Lung (tissue), 12 donors: ENCODE measurements around the gene SCYL2. TPM values are rescaled to one million over a fixed set of nuclear protein-coding genes. Genes with fewer than 3 reads are reported as not detected.

Source experiments
- ATAC-seq: fragments of 200-7000 bp; cut with Tn5 transposase; one replicate; pipeline ENCODE4 v1.9.1; 2020; ENCODE audit warnings: moderate number of reproducible peaks; ENCODE audit not compliant: insufficient read depth, low FRiP score
- DNase-seq, 3 donors: peaks; one replicate each; pipeline ENCODE4 v3.0.0-alpha.2; 2013 to 2017
- H3K27ac ChIP-seq, 2 donors: one replicate each; pipeline ENCODE4 v1.5.1; 2013; ENCODE audit warnings: mild to moderate bottlenecking in 2 of 2, moderate library complexity in 2 of 2, control low read depth in 1 of 2, inconsistent platforms in 1 of 2, low read depth in 1 of 2, low read length in 1 of 2
- H3K27me3 ChIP-seq, 3 donors: one replicate each; pipeline ENCODE4 v1.5.1; 2013; ENCODE audit warnings: low read length in 2 of 3; ENCODE audit not compliant: control insufficient read depth in 3 of 3, insufficient read depth in 3 of 3
- H3K36me3 ChIP-seq, 4 donors: one replicate each; pipeline ENCODE4 v1.5.1; 2013; ENCODE audit warnings: low read length in 4 of 4, mild to moderate bottlenecking in 1 of 4, moderate library complexity in 1 of 4; ENCODE audit not compliant: control insufficient read depth in 4 of 4, insufficient read depth in 4 of 4
- H3K4me1 ChIP-seq, 5 donors: one replicate each; pipeline ENCODE4 v1.5.1; 2013; ENCODE audit warnings: low read length in 5 of 5, mild to moderate bottlenecking in 2 of 5, moderate library complexity in 1 of 5; ENCODE audit not compliant: control insufficient read depth in 5 of 5, insufficient read depth in 5 of 5
- H3K4me3 ChIP-seq: one replicate; pipeline ENCODE4 v1.5.1; 2013; ENCODE audit warnings: mild to moderate bottlenecking, control low read depth, moderate library complexity
- H3K9ac ChIP-seq, 2 donors: one replicate each; pipeline ENCODE4 v1.5.1; 2013; ENCODE audit warnings: low read length in 2 of 2, control low read depth in 1 of 2; ENCODE audit not compliant: insufficient read depth in 1 of 2
- H3K9me3 ChIP-seq, 4 donors: one replicate each; pipeline ENCODE4 v1.5.1; 2013; ENCODE audit warnings: low read length in 3 of 4, mild to moderate bottlenecking in 1 of 4, moderate library complexity in 1 of 4; ENCODE audit not compliant: control insufficient read depth in 4 of 4, insufficient read depth in 3 of 4
- WGBS, 2 donors: extraction: QIAGEN DNeasy Blood & Tissue Kit; methylation state at CpG; one replicate each; pipeline ENCODE4 v1.1.7; 2013; 5-methylcytosine and 5-hydroxymethylcytosine counted together
- polyA plus RNA-seq, 2 donors: library from polyadenylated mRNA; stranded (reverse); fragments of 200-250 nt; gene quantifications; one replicate each; pipeline ENCODE4 v1.2.1, GENCODE V29; 2013
- total RNA-seq, 2 donors: library from RNA; depleted of rRNA in 1 of 2; stranded (reverse); fragments of >200 nt in 1 of 2; gene quantifications; one replicate each; pipeline ENCODE4 v1.2.1, GENCODE V29; 2014 to 2021
- TF ChIP-seq, protein P1 (sequence below): IDR thresholded peaks from 2 replicates; pipeline ENCODE4 v1.5.1; 2012; ENCODE audit warnings: mild to moderate bottlenecking; ENCODE audit errors: control extremely low read depth, extremely low read depth
- donor health status: control.
- donor health status: control.
- donor health status: Bipolar disorder and iron deficiency.
- donor health status: healthy.
- donor health status: DM: yes; HTN: yes; CAD: no.

Gene SCYL2
- total and polyA plus RNA-seq, 4 donors = 13.9 to 148 (median 24.9) TPM

DNA sequence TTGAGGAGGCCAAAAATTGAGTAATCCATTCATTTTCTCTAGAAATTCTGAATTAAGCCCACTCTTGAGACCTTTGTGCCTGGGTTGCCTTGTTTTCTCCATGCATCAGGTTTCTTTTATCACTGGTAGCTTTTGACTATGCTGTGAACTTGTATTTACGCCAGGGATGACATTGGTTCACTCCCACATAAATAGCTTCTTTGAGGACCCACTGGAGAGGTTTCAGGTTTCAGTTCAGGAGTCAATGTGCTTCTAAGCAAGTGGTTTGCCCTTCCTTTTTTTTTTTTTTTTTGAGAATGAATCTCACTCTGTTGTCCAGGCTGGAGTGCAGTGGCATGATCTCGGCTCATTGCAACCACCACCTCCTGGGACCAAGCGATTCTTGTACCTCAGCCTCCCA is 79.7 kb downstream of the SCYL2 start:
- Histone ChIP-seq H3K4me3 (no peak overlapping the region), H3K27me3 (no peaks in the 10 kb centered on the region), H3K36me3 (peaks cover 0 to 1% (median 0%) of the 10 kb centered on the region in 4 donors), H3K9me3 (no peaks in the 10 kb centered on the region), H3K9ac (no peak overlapping the region), H3K4me1 (no peaks in the 10 kb centered on the region), H3K27ac (no peak overlapping the region)
- TF ChIP-seq, protein P1, sequence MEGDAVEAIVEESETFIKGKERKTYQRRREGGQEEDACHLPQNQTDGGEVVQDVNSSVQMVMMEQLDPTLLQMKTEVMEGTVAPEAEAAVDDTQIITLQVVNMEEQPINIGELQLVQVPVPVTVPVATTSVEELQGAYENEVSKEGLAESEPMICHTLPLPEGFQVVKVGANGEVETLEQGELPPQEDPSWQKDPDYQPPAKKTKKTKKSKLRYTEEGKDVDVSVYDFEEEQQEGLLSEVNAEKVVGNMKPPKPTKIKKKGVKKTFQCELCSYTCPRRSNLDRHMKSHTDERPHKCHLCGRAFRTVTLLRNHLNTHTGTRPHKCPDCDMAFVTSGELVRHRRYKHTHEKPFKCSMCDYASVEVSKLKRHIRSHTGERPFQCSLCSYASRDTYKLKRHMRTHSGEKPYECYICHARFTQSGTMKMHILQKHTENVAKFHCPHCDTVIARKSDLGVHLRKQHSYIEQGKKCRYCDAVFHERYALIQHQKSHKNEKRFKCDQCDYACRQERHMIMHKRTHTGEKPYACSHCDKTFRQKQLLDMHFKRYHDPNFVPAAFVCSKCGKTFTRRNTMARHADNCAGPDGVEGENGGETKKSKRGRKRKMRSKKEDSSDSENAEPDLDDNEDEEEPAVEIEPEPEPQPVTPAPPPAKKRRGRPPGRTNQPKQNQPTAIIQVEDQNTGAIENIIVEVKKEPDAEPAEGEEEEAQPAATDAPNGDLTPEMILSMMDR = no peak
- DNase-seq (peak in 1 of 3 donors; percentile 26), ATAC-seq (no peak)
- 71 to 76% methylated on average over 3 of the region's 3 CpGs for WGBS, 2 donors

DNA sequence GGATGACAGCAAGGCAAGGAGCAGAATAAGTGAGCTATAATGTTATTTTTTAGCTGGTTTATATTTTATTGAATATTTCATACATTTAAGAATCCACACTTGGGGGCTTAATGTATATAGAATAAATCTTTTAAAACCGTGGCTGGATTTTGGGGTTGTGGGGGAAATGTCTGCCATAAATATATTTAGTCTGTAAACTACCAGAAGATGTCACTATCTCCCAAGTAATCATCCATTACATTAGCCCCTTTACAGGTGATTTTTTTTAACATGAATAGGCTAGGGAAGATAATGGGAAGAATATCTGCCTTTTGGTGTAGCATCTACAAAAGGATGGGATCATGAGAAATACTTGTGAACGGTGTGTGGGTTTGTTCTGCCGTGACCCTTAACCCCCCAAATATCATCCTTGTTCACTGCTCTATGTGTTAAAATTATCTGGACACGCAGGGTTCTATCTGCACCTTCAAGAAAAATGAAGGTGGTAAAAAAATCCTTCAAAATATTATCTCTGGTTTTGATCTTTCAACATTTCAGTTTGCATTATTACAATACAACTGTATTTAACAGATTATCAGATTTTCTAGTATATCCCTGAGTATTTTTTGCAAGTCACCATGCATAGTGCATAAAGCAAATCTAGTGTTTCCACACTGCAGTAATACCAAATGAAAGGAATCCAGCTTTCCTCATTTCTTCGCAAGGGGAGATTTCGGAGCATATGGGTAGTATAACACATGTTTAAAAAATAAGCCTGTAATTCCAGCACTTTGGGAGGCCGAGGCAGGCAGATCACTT is 81.9 kb downstream of the SCYL2 start:
- H3K4me3 ChIP-seq = no peak overlapping the region
- H3K27ac ChIP-seq = no peak overlapping the region
- H3K4me1 ChIP-seq = no peaks in the 10 kb centered on the region
- ATAC-seq (no peak), DNase-seq (peak in 2 of 3 donors; percentile 30 to 41)
- no peaks in the 10 kb centered on the region for H3K27me3 ChIP-seq
- H3K36me3 ChIP-seq = no peaks in the 10 kb centered on the region
- WGBS, 2 donors = 77 to 81% methylated on average over 7 of the region's 7 CpGs
- no peak overlapping the region for H3K9ac ChIP-seq
- H3K9me3 ChIP-seq = no peaks in the 10 kb centered on the region
- TF ChIP-seq, protein P1 = no peak

DNA sequence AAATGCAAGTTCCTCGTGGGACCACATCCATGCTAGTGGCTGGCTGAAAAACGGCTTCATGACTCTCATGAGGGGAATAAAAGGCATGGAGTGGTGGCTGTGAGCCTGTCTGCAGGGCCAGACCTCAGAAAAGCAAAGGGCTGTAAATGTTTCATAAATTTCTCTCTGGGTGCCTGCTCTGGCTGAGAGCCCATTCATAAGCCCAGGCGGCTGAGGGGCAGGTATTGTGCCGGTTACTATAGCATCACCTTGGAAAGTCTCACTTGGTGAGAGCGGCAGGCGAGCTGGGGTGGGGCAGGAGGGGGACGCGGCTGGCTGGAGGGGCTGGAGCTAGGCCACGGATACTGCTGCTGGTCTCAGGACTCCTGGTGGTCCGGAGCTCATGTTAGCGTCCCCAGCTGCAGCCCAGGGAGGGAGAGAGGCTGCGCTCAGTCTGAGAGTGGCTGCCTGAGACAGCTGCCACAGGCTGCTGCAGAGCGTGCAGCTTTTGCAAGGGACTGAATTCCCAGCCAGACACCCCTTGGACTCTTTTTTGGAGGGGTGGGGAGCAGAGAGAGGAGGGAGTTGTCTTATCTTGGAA is 89.8 kb downstream of the SCYL2 start, which contains the start of gene SLC17A8:
Gene SLC17A8, plus strand, starts transcription at position 431 of the 580 bp plus-strand sequence. CDS start 318 bp downstream, outside the sequence.
- TF ChIP-seq, protein P1 = no peak
- ATAC-seq (no peak), DNase-seq (peak; percentile 66 to 72 (median 68))
- Histone ChIP-seq H3K27me3 (no peaks in the 10 kb centered on the region), H3K9me3 (no peaks in the 10 kb centered on the region), H3K4me1 (peaks cover 0 to 19% (median 0%) of the 10 kb centered on the region in 5 donors), H3K4me3 (no peak within 1 kb of the TSS), H3K36me3 (no peaks in the 10 kb centered on the region), H3K9ac (no peak within 1 kb of the TSS), H3K27ac (no peak within 1 kb of the TSS)
- 28 to 37% methylated on average over 12 to 13 of the region's 13 CpGs for WGBS, 2 donors
